Subcutaneous abdominal adipose tissue (tissue), 5 donors: Measurements from ENCODE around the gene TLNRD1.

Source experiments
- H3K27ac ChIP-seq: one replicate; pipeline ENCODE4 v1.7.0; 2013; ENCODE audit warnings: low read depth, mild to moderate bottlenecking, inconsistent platforms, low read length, moderate library complexity
- H3K27me3 ChIP-seq, 5 donors: one replicate each; pipeline ENCODE4 v1.7.0; 2013; ENCODE audit warnings: low read length in 5 of 5, inconsistent platforms in 1 of 5; ENCODE audit not compliant: control insufficient read depth in 5 of 5, insufficient read depth in 4 of 5
- H3K36me3 ChIP-seq, 5 donors: one replicate each; pipeline ENCODE4 v1.7.0; 2013; ENCODE audit warnings: low read length in 5 of 5; ENCODE audit not compliant: control insufficient read depth in 5 of 5, insufficient read depth in 5 of 5
- H3K4me1 ChIP-seq, 5 donors: one replicate each; pipeline ENCODE4 v1.7.0; 2013; ENCODE audit warnings: low read length in 5 of 5, mild to moderate bottlenecking in 3 of 5, moderate library complexity in 1 of 5; ENCODE audit not compliant: control insufficient read depth in 5 of 5, insufficient read depth in 5 of 5
- H3K4me3 ChIP-seq, 5 donors: one replicate each; pipeline ENCODE4 v1.7.0; 2013; ENCODE audit warnings: low read length in 5 of 5, low read depth in 1 of 5
- H3K9ac ChIP-seq, 5 donors: one replicate each; pipeline ENCODE4 v1.7.0; 2013; ENCODE audit warnings: low read length in 5 of 5, mild to moderate bottlenecking in 4 of 5, moderate library complexity in 3 of 5
- H3K9me3 ChIP-seq, 5 donors: one replicate each; pipeline ENCODE4 v1.7.0; 2013; ENCODE audit warnings: low read length in 5 of 5; ENCODE audit not compliant: control insufficient read depth in 5 of 5
- donor health status: healthy.
- donor health status: healthy.
- donor health status: healthy.
- donor health status: healthy.
- donor health status: healthy.

TLNRD1 gene

GRCh38 chr15:81050259-81050658, 49.5 kb downstream of the TLNRD1 start:
- Histone ChIP-seq H3K4me3 (no peak overlapping the region), H3K9ac (no peak overlapping the region), H3K9me3 (peaks cover 0 to 6% (median 2%) of the 10 kb centered on the region in 5 donors), H3K27ac (no peak overlapping the region), H3K4me1 (peaks cover 0 to 5% (median 0%) of the 10 kb centered on the region in 5 donors), H3K27me3 (no peaks in the 10 kb centered on the region), H3K36me3 (no peaks in the 10 kb centered on the region)

DNA sequence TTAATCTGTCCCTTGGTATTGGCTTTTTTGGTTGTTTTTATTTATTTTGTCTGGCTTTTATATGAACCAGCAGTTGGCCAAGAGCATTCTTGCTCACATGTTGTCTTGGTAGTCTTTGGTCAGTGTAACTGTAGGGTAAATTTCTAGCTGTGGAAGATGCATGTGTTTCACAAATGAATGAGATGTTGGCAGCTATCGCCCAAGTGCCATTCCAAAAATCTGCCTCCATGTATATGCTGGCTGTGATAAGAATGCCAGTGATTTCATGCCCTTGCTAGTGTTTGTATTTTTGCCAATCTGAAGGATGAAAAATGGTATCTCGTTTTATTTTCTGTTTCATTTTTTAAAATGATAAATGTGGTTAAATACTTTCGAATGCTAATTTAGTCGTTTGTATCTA, 50.1 kb downstream of the TLNRD1 start:
- no peak overlapping the region for H3K9ac ChIP-seq
- peaks cover 0 to 6% (median 2%) of the 10 kb centered on the region in 5 donors for H3K9me3 ChIP-seq
- no peaks in the 10 kb centered on the region for H3K27me3 ChIP-seq
- no peak overlapping the region for H3K27ac ChIP-seq
- peaks cover 0 to 5% (median 0%) of the 10 kb centered on the region in 5 donors for H3K4me1 ChIP-seq
- H3K4me3 ChIP-seq, result no peak overlapping the region
- no peaks in the 10 kb centered on the region for H3K36me3 ChIP-seq

DNA sequence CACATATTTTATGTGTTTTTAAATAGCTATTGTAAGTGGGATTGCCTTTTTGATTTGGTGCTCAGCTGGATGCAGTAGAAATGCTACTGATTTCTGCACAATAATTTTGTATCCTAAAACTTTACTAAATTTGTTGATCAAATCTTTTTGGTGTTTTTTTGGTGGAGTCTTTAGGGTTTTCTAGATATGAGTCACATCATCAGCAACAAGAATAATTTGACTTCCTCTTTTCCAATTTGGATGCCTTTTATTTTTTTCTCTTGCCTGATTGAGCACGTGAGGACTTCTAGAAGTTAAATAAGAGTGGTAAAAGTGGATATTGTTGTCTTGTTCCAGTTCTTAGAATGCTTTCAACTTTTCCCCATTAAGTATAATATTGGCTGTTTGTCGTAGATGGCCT, 51.3 kb downstream of the TLNRD1 start:
- Histone ChIP-seq H3K4me3 (no peak overlapping the region), H3K36me3 (no peaks in the 10 kb centered on the region), H3K9ac (no peak overlapping the region), H3K4me1 (peaks cover 0 to 5% (median 0%) of the 10 kb centered on the region in 5 donors), H3K27ac (no peak overlapping the region), H3K9me3 (no peaks in the 10 kb centered on the region), H3K27me3 (no peaks in the 10 kb centered on the region)

GRCh38 chr15:81053621-81054020, 52.9 kb downstream of the TLNRD1 start:
- Histone ChIP-seq H3K27ac (no peak overlapping the region), H3K9ac (no peak overlapping the region), H3K4me1 (no peaks in the 10 kb centered on the region), H3K4me3 (no peak overlapping the region), H3K27me3 (no peaks in the 10 kb centered on the region), H3K9me3 (no peaks in the 10 kb centered on the region), H3K36me3 (no peaks in the 10 kb centered on the region)

- Histone ChIP-seq H3K36me3 (no peaks in the 10 kb centered on the region), H3K27me3 (no peaks in the 10 kb centered on the region), H3K9ac (no peak overlapping the region), H3K4me3 (no peak overlapping the region), H3K4me1 (no peaks in the 10 kb centered on the region), H3K27ac (no peak overlapping the region), H3K9me3 (no peaks in the 10 kb centered on the region)
Observed at GRCh38 chr15:81054236-81054635, 53.5 kb downstream of the TLNRD1 start.
